ENCODE measurements around the gene TRIM66.
A peak's percentile ranks its signal among the peaks of the same experiment; 100 is the strongest.
"Not testable (repeated sequence)": the region's sequence is repeated elsewhere in the genome, so short reads cannot be mapped to it uniquely, and the experiment has no call there.

The TRIM66 gene

DNA sequence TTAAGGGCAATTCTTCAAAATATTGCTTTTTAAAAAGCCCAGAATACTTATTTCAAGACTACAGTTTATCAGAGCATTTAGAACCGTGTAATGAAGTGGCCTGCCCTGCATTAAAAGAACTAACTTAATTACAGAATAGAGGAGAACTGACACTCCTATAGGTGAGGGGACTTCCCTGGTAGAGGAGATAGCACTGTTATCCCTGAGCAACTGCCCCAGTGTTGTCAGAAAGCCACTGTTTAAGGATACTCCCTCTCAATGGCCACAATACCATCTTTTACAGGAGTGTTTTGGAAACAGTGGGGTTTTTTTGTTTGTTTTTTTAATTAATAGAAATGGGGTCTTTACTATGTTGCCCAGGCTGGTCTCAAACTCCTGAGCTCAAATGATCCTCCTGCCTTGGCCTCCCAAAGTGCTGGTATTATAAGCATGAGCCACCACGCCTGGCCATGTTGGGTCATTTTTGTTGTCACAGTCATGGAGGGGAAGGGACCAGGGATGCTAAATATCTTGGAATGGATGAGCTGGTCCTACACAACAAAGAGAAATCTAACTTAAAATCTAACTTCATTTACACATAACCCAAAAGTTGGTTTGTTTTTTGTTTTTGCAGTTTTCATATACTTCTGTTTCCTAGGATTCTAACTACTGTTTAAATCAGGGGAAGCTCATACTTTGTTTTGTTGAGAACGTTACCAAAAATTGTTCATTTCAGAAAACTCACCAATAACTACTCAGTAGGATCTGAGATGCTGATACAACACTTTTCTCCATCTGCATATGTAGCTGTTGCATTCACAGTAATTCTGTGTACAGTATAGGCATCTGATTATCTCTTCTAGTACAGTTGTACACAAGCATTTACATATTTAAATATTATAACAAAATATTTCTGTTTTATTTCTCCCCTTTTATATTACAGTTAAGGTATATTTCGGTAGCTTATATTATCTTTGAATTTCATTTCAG is 8.2 kb upstream of the TRIM66 start:
- no peak for DNase-seq

DNA sequence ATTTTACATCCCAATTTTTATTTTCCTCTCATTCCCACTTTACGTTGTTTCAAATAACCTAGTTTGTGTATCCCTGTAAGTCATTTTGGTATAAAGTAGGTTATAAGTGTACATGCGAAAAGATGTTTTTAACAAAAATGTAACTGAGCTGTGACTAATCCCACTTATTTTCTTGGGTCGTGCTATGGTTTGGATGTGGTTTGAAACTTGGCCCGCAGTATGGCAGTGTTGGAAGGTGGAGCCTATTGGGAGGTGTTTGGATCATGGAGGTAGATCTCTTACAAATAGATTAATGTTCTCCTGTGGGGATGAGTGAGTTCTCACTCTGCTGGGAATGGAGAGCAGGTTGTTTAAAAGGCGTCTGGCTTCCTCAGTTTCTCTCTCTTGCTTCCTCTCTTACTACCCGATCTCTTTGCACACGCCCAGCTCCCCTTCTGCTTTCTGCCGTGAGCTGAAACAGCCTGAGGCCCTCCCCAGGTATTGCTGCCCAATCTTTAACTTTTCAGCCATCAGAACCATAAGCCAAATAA is 7.3 kb upstream of the TRIM66 start:
- DNase-seq, result no peak

DNA sequence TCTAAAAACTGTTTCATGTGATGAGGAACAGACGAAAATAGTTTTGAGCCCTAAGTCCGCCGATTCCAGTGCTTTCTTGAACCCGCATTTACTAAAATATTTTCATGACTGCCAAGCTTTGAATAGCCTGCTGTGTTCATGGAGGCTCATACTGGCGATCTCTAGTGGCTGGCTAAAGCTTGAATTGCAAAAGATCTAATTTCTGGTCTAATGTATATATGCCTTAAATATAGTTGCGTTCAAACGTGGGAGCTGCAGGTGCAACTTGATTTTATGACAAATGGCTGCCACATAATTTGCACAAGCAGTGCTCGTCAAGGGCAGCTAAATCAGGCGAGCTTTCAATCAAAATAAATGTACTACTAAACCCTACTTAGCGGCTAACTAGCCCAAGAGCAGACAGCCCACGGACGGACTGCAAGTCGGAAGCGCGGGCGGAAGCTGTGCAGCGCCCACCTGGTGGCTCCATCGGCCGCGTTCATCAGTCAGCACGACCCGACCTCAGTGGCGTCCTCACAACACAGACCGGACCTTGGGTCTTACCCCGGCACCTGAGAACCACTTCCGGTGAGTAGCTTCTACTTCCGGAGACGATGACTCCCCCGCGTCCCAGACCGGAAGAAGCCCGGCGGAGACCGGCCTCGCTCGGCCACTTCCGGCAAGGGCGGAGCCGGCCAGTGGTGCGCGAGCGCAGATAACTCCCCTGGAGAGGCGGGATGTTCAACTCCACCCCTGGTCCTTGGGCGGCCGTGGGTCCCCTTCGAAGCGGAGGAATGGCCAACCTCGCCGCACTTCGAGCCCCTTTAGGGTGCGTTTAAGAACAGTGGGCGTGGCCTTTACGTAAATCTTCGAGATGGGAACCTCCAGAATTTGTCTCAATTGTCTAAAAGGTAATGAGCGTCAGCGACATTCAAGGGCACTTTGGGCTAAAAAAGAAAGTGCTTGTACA is 6.2 kb upstream of the TRIM66 start:
- DNase-seq, result peak; percentile 87

DNA sequence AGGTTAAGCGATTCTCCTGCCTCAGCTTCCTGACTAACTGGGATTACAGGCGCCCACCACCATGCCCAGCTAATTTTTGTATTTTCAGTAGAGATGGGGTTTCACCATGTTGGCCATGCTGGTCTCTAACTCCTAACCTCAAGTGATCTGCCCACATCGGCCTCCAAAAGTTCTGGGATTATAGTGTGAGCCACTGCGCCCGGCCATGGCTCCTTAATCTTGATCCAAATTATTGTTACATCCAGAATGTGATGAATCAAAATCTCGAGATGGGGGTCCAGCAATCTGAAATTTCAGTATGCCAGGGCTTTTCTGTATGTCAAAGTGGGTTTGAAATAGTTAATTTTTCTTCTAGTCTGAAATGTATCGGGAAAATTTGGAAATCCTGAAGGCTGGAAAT is 3.9 kb upstream of the TRIM66 start:
- DNase-seq, result no peak

DNA sequence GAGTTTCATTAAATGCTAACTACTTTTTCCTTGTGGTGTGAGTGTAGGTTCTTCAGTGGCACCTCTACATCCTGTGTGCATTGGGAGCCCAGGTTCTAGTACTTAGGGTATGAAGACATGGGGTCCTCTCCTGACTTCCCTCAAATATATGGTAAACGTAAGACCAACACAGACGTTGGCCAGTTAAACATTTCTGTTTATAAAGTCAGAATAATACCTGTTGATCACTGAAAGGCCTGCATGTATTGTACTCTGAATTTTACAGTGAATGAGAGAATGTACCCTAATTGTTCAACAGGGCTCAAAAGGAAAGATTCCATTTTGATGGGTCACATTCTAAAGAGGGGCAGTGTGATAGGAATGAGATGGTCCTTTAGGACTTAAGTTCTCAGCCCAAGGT is 3.4 kb upstream of the TRIM66 start:
- DNase-seq, result no peak

DNA sequence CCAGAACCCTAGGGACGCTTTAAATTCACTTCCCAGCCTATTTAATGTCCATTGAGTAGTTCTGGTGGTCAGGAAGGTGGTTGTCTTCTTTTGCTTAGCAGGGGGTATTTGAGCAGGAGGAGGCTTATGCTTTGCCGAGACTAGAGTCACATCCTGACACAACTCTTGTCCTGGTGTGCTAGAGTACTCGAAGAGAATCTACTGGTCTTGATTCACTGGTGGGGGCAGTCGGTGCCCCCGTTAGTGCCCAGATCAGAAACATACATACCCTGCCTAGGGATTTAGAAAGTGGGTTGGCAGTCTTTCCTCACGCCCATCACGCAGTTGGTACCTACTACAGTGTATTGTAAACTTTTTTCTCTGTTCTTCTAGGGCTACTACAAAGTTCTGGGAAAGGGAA is 2.8 kb upstream of the TRIM66 start:
- no peak for DNase-seq

DNA sequence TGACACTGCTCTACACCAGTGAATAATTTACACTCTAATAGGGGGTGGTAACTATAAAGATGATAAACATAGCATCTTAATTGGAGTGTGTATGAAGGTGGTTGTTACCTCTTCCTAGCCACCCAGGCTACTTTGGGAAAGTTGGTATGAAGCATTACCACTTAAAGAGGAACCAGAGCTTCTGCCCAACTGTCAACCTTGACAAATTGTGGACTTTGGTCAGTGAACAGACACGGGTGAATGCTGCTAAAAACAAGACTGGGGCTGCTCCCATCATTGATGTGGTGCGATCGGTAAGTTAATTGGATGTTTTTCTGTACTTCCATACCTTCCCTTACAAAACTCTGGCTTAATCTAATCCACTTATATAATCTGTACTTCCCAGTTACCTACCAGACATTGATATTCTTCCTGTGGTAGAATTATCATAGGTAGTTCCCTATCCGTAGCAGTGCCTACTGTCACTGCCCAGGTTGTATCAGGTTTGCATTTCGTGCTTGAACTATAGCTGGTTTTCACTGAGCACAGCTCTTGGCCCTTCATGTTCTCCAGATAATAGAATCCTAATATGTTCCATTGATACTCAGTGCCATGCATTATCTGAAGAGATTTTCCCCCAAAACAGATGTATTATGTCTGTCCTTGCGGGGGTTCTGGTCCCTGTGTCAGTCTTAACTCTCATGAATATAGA is 2.3 kb upstream of the TRIM66 start:
- DNase-seq, result no peak

DNA sequence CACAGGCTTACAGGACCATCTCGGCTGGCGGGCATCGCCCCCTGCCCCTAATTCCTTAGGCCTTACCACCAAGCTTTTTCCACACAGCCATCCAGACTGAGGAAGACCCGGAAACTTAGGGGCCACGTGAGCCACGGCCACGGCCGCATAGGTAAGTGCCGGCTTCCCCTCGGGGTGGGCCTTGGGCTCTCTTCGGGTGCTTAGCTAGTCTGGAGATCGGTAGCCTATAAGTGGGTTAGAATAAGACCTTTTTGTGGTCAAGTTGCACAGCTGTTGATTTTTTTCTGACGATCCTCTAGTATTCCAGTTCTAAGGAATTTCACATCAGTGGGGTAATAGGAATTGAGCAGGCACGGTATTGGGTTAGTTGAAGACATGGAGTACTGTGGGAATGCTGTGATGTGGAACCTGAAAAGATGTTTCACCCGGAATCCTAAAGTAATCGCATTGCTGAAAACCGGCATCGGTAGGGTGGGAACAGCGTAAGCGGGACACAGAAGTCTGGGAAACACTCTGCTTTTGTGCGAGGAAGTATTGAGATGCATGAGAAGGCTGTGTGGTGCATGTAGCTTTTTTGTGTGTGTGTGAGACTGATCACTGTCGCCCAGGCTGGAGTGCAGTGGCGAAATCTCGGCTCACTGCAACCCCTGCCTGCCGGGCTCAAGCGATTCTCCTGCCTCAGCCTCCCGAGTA is 796 bp upstream of the TRIM66 start:
- no peak for DNase-seq

DNA sequence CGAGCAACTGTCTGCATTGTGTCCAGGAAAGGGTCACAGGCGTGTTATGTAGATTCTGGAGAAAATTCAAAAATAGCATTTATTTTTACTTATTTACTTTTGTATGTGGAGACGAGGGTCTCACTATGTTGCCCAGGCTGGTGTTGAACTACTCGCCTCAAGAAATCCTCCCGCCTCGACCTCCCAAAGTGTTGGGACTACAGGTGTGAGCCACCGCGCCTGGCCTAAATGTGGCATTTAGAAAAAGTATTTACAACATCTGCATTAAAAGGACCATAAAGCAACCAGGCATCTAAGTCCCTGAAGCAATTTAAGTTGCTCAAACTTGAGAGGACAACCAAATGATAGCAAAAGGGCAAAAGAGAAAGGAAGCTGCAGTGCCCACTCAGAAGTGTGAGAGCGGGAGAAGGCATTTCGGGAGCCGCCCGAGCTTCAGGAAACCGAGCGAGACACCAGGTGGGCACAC is 595 bp downstream of the TRIM66 start:
- no peak for DNase-seq

- DNase-seq, result no peak
Measured at GRCh38 chr11:8679006-8679405, 3.5 kb downstream of the TRIM66 start.

GRCh38 chr11:8676458-8676857 is 6.0 kb downstream of the TRIM66 start:
- DNase-seq, result no peak

DNA sequence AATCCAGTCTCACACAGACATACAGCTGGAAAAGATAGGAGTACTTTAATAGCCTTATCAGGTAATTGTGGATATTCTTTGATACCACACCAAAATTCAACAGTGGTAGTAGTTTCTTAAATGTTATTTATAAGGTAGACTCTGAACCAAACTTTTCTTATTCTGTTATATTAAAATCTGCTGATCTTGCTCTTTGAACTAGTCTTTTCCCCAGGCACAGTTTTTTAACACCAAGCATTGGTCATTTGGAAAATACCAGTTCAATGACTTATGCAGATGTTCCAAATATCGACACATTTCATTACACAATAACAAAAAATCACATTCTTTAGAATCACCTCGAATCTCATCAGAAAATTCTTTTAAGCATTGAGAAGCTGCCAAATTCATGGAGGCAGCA is 7.6 kb downstream of the TRIM66 start:
- no peak for DNase-seq

GRCh38 chr11:8672346-8672745 is 10.1 kb downstream of the TRIM66 start:
- no peak for DNase-seq

DNA sequence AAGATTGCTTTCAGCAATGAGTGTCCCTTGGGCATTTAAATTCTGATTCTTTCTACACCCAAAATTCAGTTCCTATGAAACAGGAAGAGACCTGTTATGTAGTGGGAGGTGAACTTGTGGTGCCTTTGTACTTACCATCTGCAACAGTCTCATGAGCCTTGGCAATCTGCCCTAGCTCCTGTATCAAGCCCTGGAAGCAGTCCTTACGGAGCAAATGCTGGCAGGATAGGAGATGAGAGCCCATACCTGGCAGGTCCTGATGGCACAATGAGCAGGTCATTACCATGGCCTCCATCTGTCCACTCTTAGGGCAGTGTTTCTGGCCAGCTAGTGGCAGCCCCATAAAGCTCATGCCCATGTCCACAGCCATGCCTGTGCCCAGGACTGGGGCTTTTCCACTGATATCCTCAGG is 10.8 kb downstream of the TRIM66 start:
- DNase-seq, result peak; percentile 37

- DNase-seq, result peak; percentile 37
Measured at GRCh38 chr11:8671193-8671612, 11.3 kb downstream of the TRIM66 start.

DNA sequence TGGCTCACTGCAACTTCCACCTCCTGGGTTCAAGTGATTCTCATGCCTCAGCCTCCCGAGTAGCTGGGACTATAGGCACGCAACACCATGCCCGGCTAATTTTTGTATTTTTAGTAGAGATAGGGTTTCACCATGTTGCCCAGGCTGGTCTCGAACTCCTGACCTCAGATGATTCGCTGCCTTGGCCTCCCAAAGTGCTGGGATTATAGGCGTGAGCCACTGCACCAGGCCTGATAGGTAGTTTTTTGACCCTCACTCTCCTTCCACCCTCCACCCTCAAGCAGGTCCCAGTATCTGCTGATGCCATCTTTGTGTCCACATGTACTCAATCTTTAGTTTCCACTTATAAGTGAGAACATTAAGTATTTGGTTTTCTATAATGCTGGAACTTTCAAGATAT is 12.4 kb downstream of the TRIM66 start:
- DNase-seq, result not testable (repeated sequence)

- DNase-seq, result no peak
Measured at GRCh38 chr11:8665222-8665621, 17.2 kb downstream of the TRIM66 start.

DNA sequence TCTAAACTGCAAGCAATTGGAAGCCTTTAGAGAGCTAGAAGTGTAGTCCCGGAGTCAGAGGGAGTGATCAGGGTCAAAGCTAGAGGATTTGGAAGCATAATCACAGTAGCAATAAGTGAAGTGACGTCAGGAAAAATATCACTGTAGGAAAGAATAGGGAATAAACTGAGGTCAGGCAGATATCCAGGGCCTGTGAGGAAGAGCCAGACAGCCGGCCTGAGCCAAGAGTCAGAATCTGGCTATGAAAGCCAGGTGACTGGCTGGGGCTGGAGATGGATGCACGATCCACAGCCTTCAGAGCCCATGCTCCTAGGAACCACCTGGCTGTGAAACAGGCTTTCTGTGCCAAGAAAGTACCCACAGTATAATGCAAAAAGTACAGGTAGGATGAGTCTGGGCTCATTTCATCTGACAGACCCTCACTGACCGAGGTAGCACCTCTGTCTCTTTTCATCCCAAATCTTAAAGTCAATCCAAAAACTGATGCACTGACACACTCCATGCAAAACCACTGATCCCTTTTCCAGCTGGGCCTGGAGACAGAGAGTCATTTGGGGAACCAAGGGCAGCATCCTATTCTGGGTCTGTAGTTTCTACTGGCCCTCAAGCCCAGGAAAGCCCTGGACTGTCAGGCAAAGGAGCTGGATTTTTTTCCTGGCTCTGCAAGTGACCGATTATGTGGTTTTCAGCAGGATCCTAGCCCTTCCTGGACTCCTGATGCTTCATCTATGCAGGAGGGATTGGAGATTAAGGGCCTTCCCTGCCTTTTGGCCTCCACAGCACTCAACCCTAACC is 21.3 kb downstream of the TRIM66 start:
- DNase-seq, result no peak

- DNase-seq, result peak; percentile 12
Measured at GRCh38 chr11:8658321-8659057, 24.0 kb downstream of the TRIM66 start.

DNA sequence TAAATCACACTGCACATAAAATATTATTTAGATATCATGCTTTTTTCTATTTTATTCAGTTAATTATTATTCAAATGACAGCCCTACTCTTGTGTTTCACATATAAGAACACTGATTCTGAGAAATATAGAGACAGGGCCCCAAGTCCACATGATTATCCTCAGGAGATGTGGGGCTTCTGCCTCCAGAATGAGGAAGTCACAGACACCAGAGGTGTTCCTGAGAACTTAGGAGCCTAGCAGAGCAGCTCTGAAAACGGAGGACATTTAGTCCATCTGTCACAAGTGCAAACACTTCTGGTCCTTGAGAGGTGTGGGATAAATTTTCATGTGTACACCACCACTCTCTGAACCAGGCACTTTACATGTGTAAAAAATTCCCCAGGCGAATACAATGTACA is 26.2 kb downstream of the TRIM66 start:
- DNase-seq, result no peak

All from NCI-H1694 treated with DMSO at 0.1 percent for 48 hours (cell line).